Activated T-helper 1 cell treated with anti-CD3 and anti-CD28 coated beads, Interleukin-12 subunit alpha, Interleukin-12 subunit beta, Interleukin-2, Interleukin-4 antibody, amounts not matched to agents 30 ng/mL and 10 ng/mL and 1 ng/mL, durations not matched to agents 14 hours and 24 hours and 36 hours (primary cell): ENCODE results near the gene PATJ. TPM values are rescaled to one million over a fixed set of nuclear protein-coding genes. Genes with fewer than 3 reads are reported as not detected.

Source experiments
- DNase-seq: peaks from one replicate; pipeline ENCODE4 v3.0.0; 2021; ENCODE audit warnings: low spot score
- H3K27ac Mint-ChIP-seq: one replicate; pipeline ENCODE4 v1.8.0; 2021; ENCODE audit warnings: mild to moderate bottlenecking, mixed read lengths
- H3K27me3 Mint-ChIP-seq: one replicate; pipeline ENCODE4 v1.8.0; 2022; ENCODE audit warnings: mild to moderate bottlenecking, moderate library complexity, mixed read lengths; ENCODE audit not compliant: insufficient read depth
- H3K36me3 Mint-ChIP-seq: one replicate; pipeline ENCODE4 v1.8.0; 2021; ENCODE audit warnings: low read depth, mixed read lengths
- H3K4me1 Mint-ChIP-seq: one replicate; pipeline ENCODE4 v1.8.0; 2021; ENCODE audit warnings: low read depth, mixed read lengths
- H3K4me3 Mint-ChIP-seq: one replicate; pipeline ENCODE4 v1.8.0; 2021; ENCODE audit warnings: mild to moderate bottlenecking, moderate library complexity, mixed read lengths
- H3K9me3 Mint-ChIP-seq: one replicate; pipeline ENCODE4 v1.8.0; 2021; ENCODE audit warnings: mixed read lengths
- intact Hi-C: fragments of 100-400 bp; cut with micrococcal nuclease; formaldehyde crosslinking; loops from one replicate; pipeline ENCODE4 v1.15.1; 2024
- total RNA-seq: library from RNA; stranded (reverse); gene quantifications from 2 replicates; pipeline ENCODE4 v1.2.3, GENCODE V29; 2022

PATJ gene
- total RNA-seq, 1 donor from 2014 or later = 5.1 TPM

- Mint-ChIP-seq H3K27me3 (no peaks in the 10 kb centered on the region), H3K4me1 (no peaks in the 10 kb centered on the region), H3K36me3 (no peaks in the 10 kb centered on the region), H3K27ac (no peak overlapping the region), H3K9me3 (no peaks in the 10 kb centered on the region), H3K4me3 (no peak overlapping the region)
- intact Hi-C loops = no loop called here
- no peak for DNase-seq
Measured at GRCh38 chr1:62045574-62045973, 303.3 kb downstream of the PATJ start.

GRCh38 chr1:62046927-62047326, 304.6 kb downstream of the PATJ start:
- intact Hi-C loops = no loop called here
- Mint-ChIP-seq H3K4me1 (no peaks in the 10 kb centered on the region), H3K27ac (no peak overlapping the region), H3K4me3 (no peak overlapping the region), H3K9me3 (no peaks in the 10 kb centered on the region), H3K27me3 (no peaks in the 10 kb centered on the region), H3K36me3 (no peaks in the 10 kb centered on the region)
- no peak for DNase-seq

DNA sequence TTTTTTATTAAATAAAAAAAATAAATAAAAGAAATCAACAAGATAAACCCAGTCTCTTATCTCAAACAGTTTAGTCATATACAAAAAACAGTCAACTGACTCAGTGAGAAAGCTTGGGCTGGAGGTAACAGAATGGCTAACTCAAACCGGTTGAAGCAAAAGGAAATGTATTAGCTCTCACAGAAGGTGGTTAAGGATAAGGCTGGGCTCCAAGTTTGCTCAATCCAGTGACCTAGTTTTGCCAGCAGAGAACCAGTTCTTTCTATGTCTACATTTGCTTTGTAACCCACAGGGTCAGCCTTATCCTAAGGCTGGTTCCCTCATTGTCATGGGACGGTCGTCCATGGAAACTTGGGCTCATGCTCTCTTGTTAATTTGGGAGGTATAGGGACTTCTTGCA, 307.9 kb downstream of the PATJ start:
- no peak for DNase-seq
- H3K4me3 Mint-ChIP-seq = no peak overlapping the region
- no peak overlapping the region for H3K27ac Mint-ChIP-seq
- H3K27me3 Mint-ChIP-seq = no peaks in the 10 kb centered on the region
- H3K9me3 Mint-ChIP-seq = no peaks in the 10 kb centered on the region
- no peaks in the 10 kb centered on the region for H3K36me3 Mint-ChIP-seq
- intact Hi-C loops = no loop called here
- H3K4me1 Mint-ChIP-seq = no peaks in the 10 kb centered on the region

DNA sequence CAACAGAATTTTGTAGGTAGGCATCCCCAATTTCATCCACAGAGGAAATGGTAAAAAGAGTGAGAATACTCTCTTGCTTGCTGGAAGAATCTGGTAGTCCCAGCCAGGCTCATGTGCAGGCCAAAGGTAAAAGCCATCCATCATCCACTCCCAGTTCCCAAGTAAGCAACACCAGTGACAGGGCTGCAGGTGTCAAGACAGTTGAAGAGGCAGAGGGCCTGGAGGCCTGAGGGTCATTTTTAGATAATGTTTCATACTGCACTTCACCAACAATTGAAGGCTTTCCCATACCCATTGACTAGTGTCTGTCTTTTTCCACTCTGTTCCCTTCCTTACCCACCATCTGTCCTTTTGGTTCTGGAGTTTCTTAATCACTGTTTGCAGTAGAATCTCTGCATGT, 310.7 kb downstream of the PATJ start:
- Mint-ChIP-seq H3K4me3 (no peak overlapping the region), H3K4me1 (no peaks in the 10 kb centered on the region), H3K36me3 (no peaks in the 10 kb centered on the region), H3K27ac (no peak overlapping the region), H3K27me3 (no peaks in the 10 kb centered on the region), H3K9me3 (no peaks in the 10 kb centered on the region)
- intact Hi-C loops = no loop called here
- DNase-seq = no peak

DNA sequence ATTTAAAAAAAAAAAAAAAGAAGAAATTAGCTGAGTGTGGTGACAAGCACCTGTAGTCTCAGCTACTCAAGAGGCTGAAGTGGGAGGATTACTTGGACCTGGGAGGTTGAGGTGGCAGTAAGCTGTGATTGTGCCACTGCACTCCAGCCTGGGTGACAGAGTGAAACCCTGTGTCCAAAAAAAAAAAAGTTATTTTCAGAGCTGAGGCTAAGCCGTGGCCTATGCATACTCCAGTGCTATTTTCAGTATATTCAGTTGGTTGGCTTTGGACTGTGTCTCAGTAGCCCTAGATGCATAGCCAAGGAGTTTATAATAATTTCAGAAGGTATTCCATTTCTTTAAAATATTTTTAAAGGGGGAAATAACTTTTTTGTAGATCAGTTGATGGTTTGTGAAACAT, 311.9 kb downstream of the PATJ start:
- H3K9me3 Mint-ChIP-seq = no peaks in the 10 kb centered on the region
- H3K36me3 Mint-ChIP-seq = no peaks in the 10 kb centered on the region
- H3K4me1 Mint-ChIP-seq = no peaks in the 10 kb centered on the region
- H3K4me3 Mint-ChIP-seq = no peak overlapping the region
- no peaks in the 10 kb centered on the region for H3K27me3 Mint-ChIP-seq
- DNase-seq = no peak
- H3K27ac Mint-ChIP-seq = no peak overlapping the region
- intact Hi-C loops = no loop called here

DNA sequence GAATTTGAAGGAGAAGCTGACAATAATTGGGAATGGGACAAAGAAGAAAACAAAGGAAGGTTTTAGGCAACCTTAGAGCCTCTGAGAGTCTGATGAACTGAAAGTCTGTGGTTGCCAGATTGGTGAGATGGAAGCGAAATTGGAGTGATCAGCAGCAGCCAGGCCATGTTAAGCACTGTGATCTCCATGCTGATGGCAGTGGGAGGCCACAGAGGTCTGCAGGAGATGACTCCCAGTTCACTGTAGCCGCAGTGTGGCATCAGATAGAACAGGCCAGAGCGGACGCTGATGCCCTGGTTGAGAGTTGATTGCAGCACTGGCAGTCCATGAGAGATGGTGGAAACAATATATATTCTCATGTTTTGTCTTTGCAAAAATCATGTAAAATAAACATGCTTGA, 314.9 kb downstream of the PATJ start:
- H3K4me1 Mint-ChIP-seq = no peaks in the 10 kb centered on the region
- intact Hi-C loops = no loop called here
- no peaks in the 10 kb centered on the region for H3K36me3 Mint-ChIP-seq
- no peak overlapping the region for H3K27ac Mint-ChIP-seq
- no peaks in the 10 kb centered on the region for H3K9me3 Mint-ChIP-seq
- H3K27me3 Mint-ChIP-seq = no peaks in the 10 kb centered on the region
- H3K4me3 Mint-ChIP-seq = no peak overlapping the region
- no peak for DNase-seq

GRCh38 chr1:62057641-62058290, 315.5 kb downstream of the PATJ start:
- Mint-ChIP-seq H3K27ac (no peak overlapping the region), H3K27me3 (no peaks in the 10 kb centered on the region), H3K9me3 (no peaks in the 10 kb centered on the region), H3K4me3 (no peak overlapping the region), H3K4me1 (no peaks in the 10 kb centered on the region), H3K36me3 (no peaks in the 10 kb centered on the region)
- no peak for DNase-seq
- intact Hi-C loops = no loop called here

DNA sequence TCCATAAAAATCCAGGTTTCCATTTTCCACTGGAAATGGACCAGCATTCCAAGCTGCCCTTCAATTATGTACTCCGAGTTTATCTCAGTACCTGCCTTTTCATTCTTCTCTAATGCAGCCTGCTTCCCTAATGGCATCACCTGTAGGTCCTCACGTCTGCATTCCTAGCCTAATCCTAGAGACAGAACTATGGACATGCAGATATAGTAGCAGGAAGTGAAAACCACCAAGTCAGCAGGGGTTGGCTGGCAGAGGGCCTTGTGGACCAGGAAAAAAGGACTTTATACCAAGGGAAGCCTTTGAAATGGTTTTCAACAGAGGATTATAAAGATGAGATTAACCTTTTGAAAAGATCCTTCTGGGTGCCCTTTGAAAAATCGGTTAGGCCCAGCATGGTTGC, 316.7 kb downstream of the PATJ start:
- no peak overlapping the region for H3K4me3 Mint-ChIP-seq
- no peaks in the 10 kb centered on the region for H3K9me3 Mint-ChIP-seq
- DNase-seq = no peak
- no peaks in the 10 kb centered on the region for H3K4me1 Mint-ChIP-seq
- intact Hi-C loops = no loop called here
- no peaks in the 10 kb centered on the region for H3K27me3 Mint-ChIP-seq
- no peak overlapping the region for H3K27ac Mint-ChIP-seq
- H3K36me3 Mint-ChIP-seq = no peaks in the 10 kb centered on the region

DNA sequence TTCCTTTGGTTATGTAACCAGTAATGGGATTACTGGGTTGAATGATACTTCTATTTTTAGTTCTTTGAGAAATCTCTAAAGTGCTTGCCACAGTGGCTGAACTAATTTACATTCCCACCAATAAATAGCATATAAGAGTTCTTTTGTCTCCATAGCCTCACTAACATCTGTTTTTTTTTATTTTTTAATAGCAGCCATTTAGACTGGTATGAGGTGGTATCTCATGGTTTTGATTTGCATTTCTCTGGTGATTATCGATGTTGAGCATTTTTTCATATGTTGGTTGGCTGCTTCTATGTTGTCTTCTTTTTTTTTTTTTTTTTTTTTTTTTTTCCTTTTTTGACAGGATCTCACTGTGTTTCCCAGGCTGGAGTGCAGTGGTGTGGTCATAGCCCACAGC, 319.8 kb downstream of the PATJ start:
- intact Hi-C loops = no loop called here
- no peak overlapping the region for H3K27ac Mint-ChIP-seq
- H3K9me3 Mint-ChIP-seq = no peaks in the 10 kb centered on the region
- DNase-seq = no peak
- H3K27me3 Mint-ChIP-seq = no peaks in the 10 kb centered on the region
- H3K4me1 Mint-ChIP-seq = no peaks in the 10 kb centered on the region
- H3K4me3 Mint-ChIP-seq = no peak overlapping the region
- no peaks in the 10 kb centered on the region for H3K36me3 Mint-ChIP-seq

DNA sequence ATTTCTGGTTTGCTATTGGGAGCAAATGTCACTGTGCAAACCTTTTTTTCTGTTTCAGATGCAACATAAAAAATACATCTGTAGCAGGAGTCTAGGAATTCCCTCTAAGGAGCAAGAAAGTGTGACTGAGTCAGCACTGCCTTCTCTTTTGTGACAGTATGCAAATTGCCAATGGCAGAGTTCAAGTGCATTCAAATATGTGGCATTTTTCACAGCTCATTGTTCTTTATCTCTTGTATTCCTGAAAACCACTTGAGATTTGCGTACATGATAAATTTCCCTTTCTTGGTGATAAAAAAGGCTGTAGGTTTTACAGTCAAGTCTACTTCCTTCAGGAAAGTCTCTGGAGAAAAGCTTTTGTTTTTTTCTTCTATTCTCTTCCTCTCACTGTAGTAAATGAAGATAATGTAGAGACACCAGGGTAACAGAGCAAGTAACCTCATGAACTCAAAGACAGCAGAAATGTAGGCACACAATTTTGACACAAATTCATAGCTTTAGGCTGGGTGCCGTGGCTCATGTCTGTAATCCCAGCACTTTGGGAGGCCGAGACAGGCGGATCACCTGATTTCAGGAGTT, 322.6 kb downstream of the PATJ start:
- H3K27me3 Mint-ChIP-seq = no peaks in the 10 kb centered on the region
- H3K4me1 Mint-ChIP-seq = no peaks in the 10 kb centered on the region
- H3K9me3 Mint-ChIP-seq = no peaks in the 10 kb centered on the region
- no peaks in the 10 kb centered on the region for H3K36me3 Mint-ChIP-seq
- no peak for DNase-seq
- H3K4me3 Mint-ChIP-seq = no peak overlapping the region
- no peak overlapping the region for H3K27ac Mint-ChIP-seq
- intact Hi-C loops = no loop called here

- no peak for DNase-seq
Measured at GRCh38 chr1:62066713-62067112, 324.4 kb downstream of the PATJ start.

DNA sequence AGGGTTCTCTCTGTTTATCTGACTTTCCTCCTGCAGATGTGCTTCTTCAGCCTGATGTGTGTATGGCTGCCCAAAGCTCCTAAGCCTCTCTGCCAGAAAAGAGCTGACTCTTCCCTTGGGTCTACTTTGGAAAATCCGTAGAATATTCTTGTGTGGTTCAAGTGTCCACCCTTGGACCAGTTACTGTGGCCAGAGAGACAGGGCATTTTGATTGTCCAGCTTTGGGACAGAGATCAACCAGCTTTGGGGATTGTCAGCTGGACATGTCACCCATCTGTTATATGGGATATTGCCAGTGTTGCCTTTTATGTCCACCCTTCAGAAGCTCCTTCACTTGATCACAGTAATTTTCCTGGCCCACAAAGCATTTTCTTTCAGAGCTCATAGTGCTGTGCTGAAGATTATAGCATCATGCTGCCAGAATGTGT, 326.1 kb downstream of the PATJ start:
- no peak overlapping the region for H3K4me3 Mint-ChIP-seq
- no peaks in the 10 kb centered on the region for H3K36me3 Mint-ChIP-seq
- no peaks in the 10 kb centered on the region for H3K4me1 Mint-ChIP-seq
- H3K9me3 Mint-ChIP-seq = no peaks in the 10 kb centered on the region
- intact Hi-C loops = no loop called here
- H3K27me3 Mint-ChIP-seq = no peaks in the 10 kb centered on the region
- H3K27ac Mint-ChIP-seq = no peak overlapping the region
- no peak for DNase-seq

More at GRCh38 chr1:62066713-62067112, 324.4 kb downstream of the PATJ start:
- Mint-ChIP-seq H3K27ac (no peak overlapping the region), H3K36me3 (no peaks in the 10 kb centered on the region), H3K27me3 (no peaks in the 10 kb centered on the region), H3K4me1 (no peaks in the 10 kb centered on the region), H3K9me3 (no peaks in the 10 kb centered on the region), H3K4me3 (no peak overlapping the region)
- intact Hi-C loops = no loop called here

DNA sequence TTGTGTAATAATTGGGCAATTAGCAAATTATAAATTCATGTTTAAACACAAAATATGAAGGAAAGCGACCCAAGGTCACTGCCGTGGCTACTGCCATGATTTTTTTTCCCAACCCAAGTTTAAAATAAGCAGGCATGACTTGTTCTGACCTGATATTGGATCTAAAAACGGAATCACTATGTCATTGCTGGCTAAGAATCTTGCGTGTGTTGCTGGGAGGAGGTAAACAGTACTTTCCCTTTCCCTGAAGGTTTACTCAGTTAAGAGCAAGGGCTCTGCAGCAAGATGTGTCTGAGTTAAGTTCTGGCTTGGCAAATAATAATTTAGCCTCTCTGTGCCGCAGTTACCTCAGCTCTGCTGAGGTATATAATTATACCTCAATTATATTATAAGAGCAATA, 326.7 kb downstream of the PATJ start:
- H3K27me3 Mint-ChIP-seq = no peaks in the 10 kb centered on the region
- no peaks in the 10 kb centered on the region for H3K9me3 Mint-ChIP-seq
- no peaks in the 10 kb centered on the region for H3K4me1 Mint-ChIP-seq
- DNase-seq = no peak
- intact Hi-C loops = no loop called here
- H3K4me3 Mint-ChIP-seq = no peak overlapping the region
- no peak overlapping the region for H3K27ac Mint-ChIP-seq
- no peaks in the 10 kb centered on the region for H3K36me3 Mint-ChIP-seq
